ENCODE measurements around the gene GLCCI1.
"Not testable (repeated sequence)": the region's sequence is repeated elsewhere in the genome, so short reads cannot be mapped to it uniquely, and the experiment has no call there.

GLCCI1 gene

GRCh38 chr7:8068892-8069686 is 100.5 kb downstream of the GLCCI1 start:
- intact Hi-C loops (cut with DNase I), result no loop called here

GRCh38 chr7:8070451-8071180 is 102.0 kb downstream of the GLCCI1 start:
- intact Hi-C loops (cut with DNase I), result no loop called here
- DNase-seq, result no peak

More at GRCh38 chr7:8068892-8069686, 100.5 kb downstream of the GLCCI1 start:
- DNase-seq, result peak in 40 of 42 donors; percentile 2 to 76 (median 38)

GRCh38 chr7:8078418-8078817 is 109.8 kb downstream of the GLCCI1 start:
- DNase-seq, result no peak
- intact Hi-C loops (cut with DNase I), result no loop called here

DNA sequence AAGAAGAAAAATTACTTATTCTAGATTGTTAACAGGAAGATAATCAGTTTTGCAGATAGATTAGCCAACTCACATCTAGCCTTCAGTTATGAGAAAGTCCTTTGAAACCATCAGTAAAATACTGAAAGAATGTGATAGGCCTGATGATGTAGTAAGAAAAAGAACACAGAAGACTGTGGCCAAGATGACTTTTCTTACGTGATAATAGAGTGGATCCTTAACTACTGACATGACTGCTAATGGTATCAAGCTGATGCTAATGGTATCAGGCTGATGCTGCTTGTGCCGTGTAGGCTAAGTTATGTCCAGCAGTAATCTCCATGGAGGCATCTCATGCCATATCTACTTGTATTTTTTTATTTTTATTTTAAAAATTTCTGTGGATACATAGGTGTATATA is 114.2 kb downstream of the GLCCI1 start:
- intact Hi-C loops (cut with DNase I), result no loop called here
- no peak for DNase-seq

DNA sequence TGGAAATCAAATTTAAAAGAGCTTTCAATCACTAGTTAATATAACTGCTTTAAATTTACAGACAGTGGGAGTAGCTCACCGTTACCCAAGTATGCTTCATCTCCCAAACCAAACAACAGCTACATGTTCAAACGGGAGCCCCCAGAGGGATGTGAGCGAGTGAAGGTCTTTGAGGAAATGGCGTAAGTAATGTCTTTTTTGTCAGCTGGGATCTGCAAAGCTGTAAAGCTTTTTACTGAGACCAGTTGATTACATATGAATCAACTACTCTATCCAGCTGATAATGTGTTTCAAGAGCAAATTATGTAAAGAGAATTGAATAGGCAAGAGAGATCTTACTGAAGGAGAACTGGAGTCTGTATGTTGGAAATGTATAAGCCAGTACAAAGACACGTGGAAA is 116.2 kb downstream of the GLCCI1 start:
- DNase-seq, result no peak
- intact Hi-C loops (cut with DNase I), result no loop called here

GRCh38 chr7:8085420-8085819 is 116.8 kb downstream of the GLCCI1 start:
- intact Hi-C loops (cut with DNase I), result no loop called here
- DNase-seq, result no peak

DNA sequence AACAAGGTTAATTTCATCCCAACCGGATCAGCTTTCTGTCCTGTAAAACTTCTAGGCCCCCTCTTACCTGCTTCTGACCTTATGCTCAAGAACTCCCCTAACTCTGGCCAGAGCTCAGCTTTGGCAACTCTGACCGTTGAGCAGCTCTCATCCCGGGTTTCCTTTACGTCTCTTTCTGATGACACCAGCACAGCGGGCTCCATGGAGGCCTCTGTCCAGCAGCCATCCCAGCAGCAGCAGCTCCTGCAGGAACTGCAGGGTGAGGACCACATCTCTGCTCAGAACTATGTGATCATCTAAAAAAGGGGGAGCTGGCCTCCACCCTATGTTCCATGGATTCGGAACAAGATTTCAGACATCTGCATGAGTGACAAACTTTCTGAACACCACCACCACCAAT is 117.6 kb downstream of the GLCCI1 start:
- DNase-seq, result no peak
- intact Hi-C loops (cut with DNase I), result no loop called here

GRCh38 chr7:8089036-8089780 is 120.6 kb downstream of the GLCCI1 start:
- intact Hi-C loops (cut with DNase I), result no loop called here
- DNase-seq, result no peak

- intact Hi-C loops (cut with DNase I), result no loop called here
- DNase-seq, result no peak
Measured at GRCh38 chr7:8092140-8092539, 123.5 kb downstream of the GLCCI1 start.

GRCh38 chr7:8094164-8095140 is 125.9 kb downstream of the GLCCI1 start:
- DNase-seq, result no peak
- intact Hi-C loops (cut with DNase I), result no loop called here

- intact Hi-C loops (cut with DNase I); DNase-seq: not testable (repeated sequence)
Measured at GRCh38 chr7:8101292-8101691, 132.7 kb downstream of the GLCCI1 start.

GRCh38 chr7:8103282-8103681 is 134.7 kb downstream of the GLCCI1 start:
- intact Hi-C loops (cut with DNase I), result no loop called here

GRCh38 chr7:8105449-8106095 is 137.0 kb downstream of the GLCCI1 start:
- no peak for DNase-seq
- intact Hi-C loops (cut with DNase I), result no loop called here

More at GRCh38 chr7:8103282-8103681, 134.7 kb downstream of the GLCCI1 start:
- DNase-seq, result no peak

- intact Hi-C loops (cut with DNase I), result no loop called here
- DNase-seq, result no peak
Measured at GRCh38 chr7:8109196-8110022, 140.8 kb downstream of the GLCCI1 start.

GRCh38 chr7:8111282-8111960 is 142.8 kb downstream of the GLCCI1 start:
- no peak for DNase-seq
- intact Hi-C loops (cut with DNase I), result no loop called here

DNA sequence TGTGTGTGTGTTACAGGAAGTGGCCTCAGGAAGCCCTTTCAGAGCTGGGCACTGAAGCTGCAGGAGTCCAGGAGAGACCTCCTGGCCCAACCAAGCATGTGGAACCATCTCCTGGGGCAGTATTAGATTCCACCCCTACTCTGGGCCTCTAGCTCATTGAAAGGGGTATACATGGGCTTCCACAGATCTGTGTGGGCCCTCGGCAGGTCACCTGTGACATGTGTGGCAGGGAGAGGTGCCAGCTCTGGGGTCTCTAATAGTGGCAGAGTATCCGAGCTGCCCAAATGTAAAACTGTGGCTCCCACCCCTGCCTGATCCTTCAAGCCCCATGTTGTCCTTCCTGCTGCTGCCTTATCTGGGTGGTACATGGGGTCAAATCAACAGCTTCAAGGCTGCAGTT is 144.1 kb downstream of the GLCCI1 start:
- intact Hi-C loops (cut with DNase I), result no loop called here
- no peak for DNase-seq

- no peak for DNase-seq
- intact Hi-C loops (cut with DNase I), result no loop called here
Measured at GRCh38 chr7:8113184-8113583, 144.6 kb downstream of the GLCCI1 start.

All from head of caudate nucleus (tissue), 42 donors.